NCI-H2171 (cell line): ENCODE measurements around the gene LPA.
"Not testable (repeated sequence)": the region's sequence is repeated elsewhere in the genome, so short reads cannot be mapped to it uniquely, and the experiment has no call there.

Experiments
- DNase-seq: peaks from one replicate; lab custom pipeline; 2025; lab: John Stamatoyannopoulos, UW

The LPA gene

GRCh38 chr6:160661216-160661615, 2.9 kb downstream of the LPA start:
- no peak for DNase-seq

GRCh38 chr6:160659562-160659961, 4.5 kb downstream of the LPA start:
- no peak for DNase-seq

GRCh38 chr6:160634706-160635105, 29.4 kb downstream of the LPA start:
- no peak for DNase-seq

- no peak for DNase-seq
Observed at GRCh38 chr6:160595838-160596832, 67.9 kb downstream of the LPA start.

- DNase-seq, result not testable (repeated sequence)
Observed at GRCh38 chr6:160595297-160595696, 68.8 kb downstream of the LPA start.

GRCh38 chr6:160586374-160586773, 77.7 kb downstream of the LPA start:
- no peak for DNase-seq

- DNase-seq, result no peak
Observed at GRCh38 chr6:160583794-160584193, 80.3 kb downstream of the LPA start.

- DNase-seq, result no peak
Observed at GRCh38 chr6:160581406-160581805, 82.7 kb downstream of the LPA start.

- DNase-seq, result not testable (repeated sequence)
Observed at GRCh38 chr6:160578515-160578914, 85.6 kb downstream of the LPA start.

- no peak for DNase-seq
Observed at GRCh38 chr6:160573943-160574342, 90.1 kb downstream of the LPA start.

- not testable (repeated sequence) for DNase-seq
Observed at GRCh38 chr6:160571201-160571600, 92.9 kb downstream of the LPA start.

GRCh38 chr6:160544802-160545201, 119.3 kb downstream of the LPA start:
- DNase-seq, result no peak

- no peak for DNase-seq
Observed at GRCh38 chr6:160535270-160535669, 128.8 kb downstream of the LPA start.

GRCh38 chr6:160534050-160534696, 129.9 kb downstream of the LPA start:
- DNase-seq, result peak; percentile 10

GRCh38 chr6:160532315-160532714, 131.8 kb downstream of the LPA start:
- DNase-seq, result no peak

- DNase-seq, result no peak
Observed at GRCh38 chr6:160531826-160532225, 132.2 kb downstream of the LPA start.

- DNase-seq, result not testable (repeated sequence)
Observed at GRCh38 chr6:160529524-160529923, 134.6 kb downstream of the LPA start.

GRCh38 chr6:160523223-160523622, 140.9 kb downstream of the LPA start:
- no peak for DNase-seq

GRCh38 chr6:160520043-160520904, 143.8 kb downstream of the LPA start:
- peak; percentile 50 for DNase-seq

- no peak for DNase-seq
Observed at GRCh38 chr6:160519603-160520042, 144.5 kb downstream of the LPA start.

GRCh38 chr6:160519133-160519532, 144.9 kb downstream of the LPA start:
- no peak for DNase-seq

GRCh38 chr6:160513836-160514235, 150.2 kb downstream of the LPA start:
- DNase-seq, result no peak
